A549 (cell line): ENCODE results near the gene MAP7D1. TPM values are rescaled to one million over a fixed set of nuclear protein-coding genes. Genes with fewer than 3 reads are reported as not detected.

ENCODE experiments used
- ATAC-seq, 2 experiments: fragments of 200-7000 bp in 1 of 2; fragments of >200 bp in 1 of 2; cut with Nextera tagmentation in 1 of 2; cut with Tn5 transposase in 1 of 2; 3 replicates each; pipeline versions ENCODE4 v1.8.0 to v1.9.1; 2018 to 2020; ENCODE audit warnings: mild to moderate bottlenecking in 1 of 2, moderate library complexity in 1 of 2
- CTCF ChIA-PET: fragments of 300-600 bp; sonication (Branson Sonifier 250); formaldehyde crosslinking; extraction: SDS; loops from one replicate; lab custom pipeline; 2021; ENCODE audit warnings: antibody characterized with exemption, inconsistent platforms; lab: Yijun Ruan, JAX
- POLR2A ChIA-PET: fragments of 350-600 bp; formaldehyde crosslinking; extraction: SDS; loops from one replicate; lab custom pipeline; 2021; ENCODE audit warnings: antibody characterized with exemption, inconsistent platforms; lab: Yijun Ruan, JAX
- DNase-seq, 2 experiments: peaks; one replicate each; pipeline versions ENCODE4 v3.0.0 to v3.0.0-alpha.2; 2011 to 2016; ENCODE audit warnings: low read depth in 1 of 2, low spot score in 1 of 2
- FAIRE-seq: peaks from 2 replicates; lab custom pipeline; 2011; peaks lifted over from hg19 to GRCh38; lab: Jason Lieb, UNC
- H3K27ac ChIP-seq, 2 experiments: fragments of >200 bp; sonication (Bioruptor Twin); formaldehyde crosslinking; 3 replicates each; pipeline ENCODE4 v1.5.1; 2016 to 2017
- H3K4me1 ChIP-seq: fragments of >200 bp; sonication (Bioruptor Twin); formaldehyde crosslinking; 3 replicates; pipeline ENCODE4 v1.6.1; 2016
- H3K4me2 ChIP-seq: fragments of >200 bp; sonication (Bioruptor Twin); formaldehyde crosslinking; 3 replicates; pipeline ENCODE4 v1.6.1; 2016
- H3K4me3 ChIP-seq: fragments of >200 bp; sonication (Bioruptor Twin); formaldehyde crosslinking; 3 replicates; pipeline ENCODE4 v1.5.1; 2016
- H3K9me3 ChIP-seq: fragments of >200 bp; sonication (Bioruptor Twin); formaldehyde crosslinking; 3 replicates; pipeline ENCODE4 v1.6.1; 2016
- ATOH8 ChIP-seq: fragments of 250-450 bp; sonication (Bioruptor Pico); IDR thresholded peaks from 2 replicates; pipeline ENCODE4 v1.5.0; 2020; ENCODE audit warnings: low read depth, mild to moderate bottlenecking, moderate library complexity
- BHLHE40 ChIP-seq: IDR thresholded peaks from 2 replicates; pipeline ENCODE4 v1.6.1; 2012; ENCODE audit warnings: low read depth, low read length, inconsistent platforms
- CBX2 ChIP-seq: fragments of 200-600 bp; sonication (generic); IDR thresholded peaks from 2 replicates; pipeline ENCODE4 v1.6.1; 2016; ENCODE audit warnings: low read depth, mild to moderate bottlenecking, borderline replicate concordance
- CEBPB ChIP-seq, 2 experiments: fragments of >200 bp in 1 of 2; sonication (Bioruptor Twin) in 1 of 2; formaldehyde crosslinking in 1 of 2; IDR thresholded peaks; 2 replicates each; pipeline ENCODE4 v1.6.1; 2012 to 2016
- CHD2 ChIP-seq: fragments of 150-350 bp; IDR thresholded peaks from 2 replicates; pipeline ENCODE4 v1.6.1; 2014; ENCODE audit warnings: low read length; ENCODE audit not compliant: partially characterized antibody
- CHD4 ChIP-seq: fragments of 200-600 bp; sonication (generic); IDR thresholded peaks from 2 replicates; pipeline ENCODE4 v1.6.1; 2016; ENCODE audit warnings: antibody characterized with exemption, mild to moderate bottlenecking, borderline replicate concordance
- ELK1 ChIP-seq: fragments of 150-350 bp; IDR thresholded peaks from 2 replicates; pipeline ENCODE4 v1.6.1; 2014; ENCODE audit warnings: low read depth, mild to moderate bottlenecking, low read length
- EP300 ChIP-seq, 2 experiments: fragments of >200 bp; sonication (Bioruptor Twin); formaldehyde crosslinking; IDR thresholded peaks; 2 replicates in 1 of 2; 3 replicates in 1 of 2; pipeline ENCODE4 v1.6.1; 2016 to 2017
- ESRRA ChIP-seq: fragments of 150-350 bp; IDR thresholded peaks from 2 replicates; pipeline ENCODE4 v1.6.1; 2014; ENCODE audit warnings: mild to moderate bottlenecking, low read length, borderline replicate concordance
- FOXS1 ChIP-seq: fragments of 250-450 bp; sonication (Bioruptor Pico); IDR thresholded peaks from 2 replicates; pipeline ENCODE4 v1.5.0; 2020; ENCODE audit warnings: mild to moderate bottlenecking, moderate library complexity
- GATA3 ChIP-seq: IDR thresholded peaks from 2 replicates; pipeline ENCODE4 v1.6.1; 2012; ENCODE audit warnings: borderline replicate concordance
- HDAC2 ChIP-seq: fragments of 200-600 bp; sonication (generic); IDR thresholded peaks from 2 replicates; pipeline ENCODE4 v1.6.1; 2016
- HEYL ChIP-seq: fragments of 250-450 bp; sonication (Bioruptor Pico); IDR thresholded peaks from 2 replicates; pipeline ENCODE4 v1.8.0; 2021; ENCODE audit warnings: mild to moderate bottlenecking, moderate library complexity
- HOXA7 ChIP-seq: fragments of 250-450 bp; sonication (Bioruptor Pico); IDR thresholded peaks from 2 replicates; pipeline ENCODE4 v1.5.0; 2020; ENCODE audit warnings: mild to moderate bottlenecking, moderate library complexity
- HOXB5 ChIP-seq: fragments of 250-450 bp; sonication (Bioruptor Pico); IDR thresholded peaks from 2 replicates; pipeline ENCODE4 v1.5.0; 2020; ENCODE audit warnings: mild to moderate bottlenecking, moderate library complexity
- MAZ ChIP-seq: fragments of 150-350 bp; IDR thresholded peaks from 2 replicates; pipeline ENCODE4 v1.6.1; 2014; ENCODE audit warnings: antibody characterized with exemption, low read depth, low read length, borderline replicate concordance
- MYC ChIP-seq: IDR thresholded peaks from 2 replicates; pipeline ENCODE4 v1.6.1; 2012; ENCODE audit warnings: mild to moderate bottlenecking, inconsistent platforms, low read length, improper control_type of control experiment, borderline replicate concordance
- NFE2L2 ChIP-seq: fragments of 150-350 bp; conservative IDR thresholded peaks from 2 replicates; pipeline ENCODE4 v1.6.1; 2014; ENCODE audit warnings: low read length
- NPAS2 ChIP-seq: fragments of 250-450 bp; sonication (Bioruptor Pico); IDR thresholded peaks from 2 replicates; pipeline ENCODE4 v1.8.0; 2022; ENCODE audit warnings: mild to moderate bottlenecking, moderate library complexity, borderline replicate concordance
- NR3C1 ChIP-seq: fragments of >200 bp; sonication (Bioruptor Twin); formaldehyde crosslinking; IDR thresholded peaks from 3 replicates; pipeline ENCODE4 v1.6.1; 2017
- RAD21 ChIP-seq, 2 experiments: fragments of >200 bp in 1 of 2; sonication (Bioruptor Twin) in 1 of 2; formaldehyde crosslinking in 1 of 2; IDR thresholded peaks in 1 of 2; conservative IDR thresholded peaks in 1 of 2; 2 replicates in 1 of 2; 3 replicates in 1 of 2; pipeline ENCODE4 v1.6.1; 2012 to 2018; ENCODE audit warnings: inconsistent platforms in 1 of 2
- RARB ChIP-seq: fragments of 250-450 bp; sonication (Bioruptor Pico); IDR thresholded peaks from 2 replicates; pipeline ENCODE4 v1.8.0; 2021; ENCODE audit warnings: mild to moderate bottlenecking, moderate library complexity
- RNF2 ChIP-seq: fragments of 200-600 bp; sonication (generic); IDR thresholded peaks from 2 replicates; pipeline ENCODE4 v1.6.1; 2016; ENCODE audit warnings: low read depth, mild to moderate bottlenecking, antibody characterized with exemption, moderate library complexity, borderline replicate concordance
- ZFP36 ChIP-seq: fragments of 450-650 bp; IDR thresholded peaks from 2 replicates; pipeline ENCODE4 v1.6.1; 2014; ENCODE audit warnings: borderline replicate concordance; ENCODE audit not compliant: partially characterized antibody
- ZNF302 ChIP-seq: fragments of 250-450 bp; sonication (Bioruptor Pico); IDR thresholded peaks from 2 replicates; pipeline ENCODE4 v1.9.0; 2021; ENCODE audit warnings: inconsistent platforms, mild to moderate bottlenecking, moderate library complexity
- WGBS: methylation state at CpG from one replicate; pipeline ENCODE4 v1.1.6; 2017; ENCODE audit errors: missing lambda C conversion rate; 5-methylcytosine and 5-hydroxymethylcytosine counted together
- polyA plus RNA-seq, 4 experiments: library from polyadenylated mRNA; depleted of rRNA in 3 of 4; stranded (reverse); fragments of >200 nt; fragmentation: RNase III in 1 of 4; extraction: RNeasy Plus Mini Kit Qiagen cat#74134 plus additional on column Dnase treatment in 1 of 4; gene quantifications; 2 replicates in 3 of 4; 3 replicates in 1 of 4; pipeline ENCODE4 v1.2.3, GENCODE V29; 2011 to 2017
- TF ChIP-seq, protein P1 (sequence below): fragments of 450-650 bp; IDR thresholded peaks from 2 replicates; pipeline ENCODE4 v1.6.1; 2014; ENCODE audit warnings: antibody characterized with exemption
- TF ChIP-seq, protein P2 (sequence below): IDR thresholded peaks from 2 replicates; pipeline ENCODE4 v1.6.1; 2012

MAP7D1 gene
- polyA plus RNA-seq, 2 of the 4 experiments (the other 2 are of a cell fraction), result 16.4 to 74.9 TPM

GRCh38 chr1:36137776-36138175, 18.2 kb upstream of the MAP7D1 start:
- FAIRE-seq (no peak), DNase-seq (no peak), ATAC-seq (no peak)
- Histone ChIP-seq H3K4me1 (peaks cover 6% of the 10 kb centered on the region), H3K4me2 (no peak overlapping the region), H3K9me3 (no peaks in the 10 kb centered on the region), H3K4me3 (no peak overlapping the region), H3K27ac (no peak overlapping the region)
- WGBS, result 95% methylated on average over 3 of the region's 3 CpGs
- TF ChIP-seq ESRRA (no peak), CHD2 (no peak), CBX2 (no peak), NR3C1 (no peak), MAZ (no peak), BHLHE40 (no peak), RNF2 (no peak), ATOH8 (CRISPR knock-in tag) (no peak), NPAS2 (CRISPR knock-in tag) (no peak), MYC (no peak), NFE2L2 (no peak), HEYL (no peak), ZFP36 (no peak), FOXS1 (CRISPR knock-in tag) (no peak), CHD4 (no peak), RAD21 (conservative IDR thresholded peaks at IDR 0.05 in 1 of 2, IDR thresholded peaks at IDR 0.05 in 1 of 2) (no peak), RARB (CRISPR knock-in tag) (no peak)
- TF ChIP-seq, protein P1, sequence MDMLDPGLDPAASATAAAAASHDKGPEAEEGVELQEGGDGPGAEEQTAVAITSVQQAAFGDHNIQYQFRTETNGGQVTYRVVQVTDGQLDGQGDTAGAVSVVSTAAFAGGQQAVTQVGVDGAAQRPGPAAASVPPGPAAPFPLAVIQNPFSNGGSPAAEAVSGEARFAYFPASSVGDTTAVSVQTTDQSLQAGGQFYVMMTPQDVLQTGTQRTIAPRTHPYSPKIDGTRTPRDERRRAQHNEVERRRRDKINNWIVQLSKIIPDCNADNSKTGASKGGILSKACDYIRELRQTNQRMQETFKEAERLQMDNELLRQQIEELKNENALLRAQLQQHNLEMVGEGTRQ, result no peak
- POLR2A ChIA-PET, result no interaction called here
- CTCF ChIA-PET, result interaction anchor here (1.3 to 1.4 kb wide), 3 partner anchors 12 to 50 kb away, joined by 3 to 5 read pairs (median 3); partner anchors contain the start of gene TRAPPC3

GRCh38 chr1:36139521-36139920, 16.4 kb upstream of the MAP7D1 start:
- Histone ChIP-seq H3K27ac (no peak overlapping the region), H3K4me3 (no peak overlapping the region), H3K4me2 (no peak overlapping the region), H3K9me3 (no peaks in the 10 kb centered on the region), H3K4me1 (no peaks in the 10 kb centered on the region)
- no peak for TF ChIP-seq ZNF302 (CRISPR knock-in tag)
- CTCF ChIA-PET, result interaction anchor here (0.7 to 1.1 kb wide), 2 partner anchors 10 to 22 kb away, joined by 3 read pairs; no protein-coding TSS in a partner anchor
- WGBS, result 82% methylated on average over 5 of the region's 5 CpGs
- DNase-seq (no peak), ATAC-seq (no peak), FAIRE-seq (no peak)
- POLR2A ChIA-PET, result no interaction called here

- H3K4me2 ChIP-seq, result no peak overlapping the region
- no peak overlapping the region for H3K27ac ChIP-seq
- DNase-seq, result no peak
- WGBS, result 52% methylated on average over 1 of the region's 1 CpG
- ATAC-seq, result no peak
- no peaks in the 10 kb centered on the region for H3K4me1 ChIP-seq
- no peak overlapping the region for H3K4me3 ChIP-seq
- POLR2A ChIA-PET, result no interaction called here
- CTCF ChIA-PET, result interaction anchor here (0.5 to 1.0 kb wide), 5 partner anchors 42 to 225 kb away, joined by 3 to 4 read pairs (median 3); no protein-coding TSS in a partner anchor
- TF ChIP-seq ELK1 (no peak), NR3C1 (no peak), CEBPB (IDR thresholded peaks at IDR 0.05) (no peak), HDAC2 (no peak), GATA3 (no peak), HOXB5 (CRISPR knock-in tag) (no peak), EP300 (IDR thresholded peaks at IDR 0.05) (no peak), HOXA7 (CRISPR knock-in tag) (no peak)
- TF ChIP-seq, protein P1, result no peak
- TF ChIP-seq, protein P2, sequence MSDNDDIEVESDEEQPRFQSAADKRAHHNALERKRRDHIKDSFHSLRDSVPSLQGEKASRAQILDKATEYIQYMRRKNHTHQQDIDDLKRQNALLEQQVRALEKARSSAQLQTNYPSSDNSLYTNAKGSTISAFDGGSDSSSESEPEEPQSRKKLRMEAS, result no peak
- FAIRE-seq, result no peak
- no peaks in the 10 kb centered on the region for H3K9me3 ChIP-seq
Measured at GRCh38 chr1:36142121-36142520, 13.8 kb upstream of the MAP7D1 start.
